H9 (cell line): ENCODE data around the gene ABHD13. TPM values are rescaled to one million over a fixed set of nuclear protein-coding genes. Genes with fewer than 3 reads are reported as not detected.

Source experiments
- DNase-seq: peaks from one replicate; pipeline ENCODE4 v3.0.0-alpha.2; 2017
- H2AFZ ChIP-seq: one replicate; pipeline ENCODE4 v1.6.1; 2013; ENCODE audit warnings: mild to moderate bottlenecking, low read length, control low read depth, moderate library complexity
- H2AK5ac ChIP-seq: 2 replicates; pipeline ENCODE4 v1.6.1; 2013; ENCODE audit warnings: low read length, control low read depth, mixed read lengths; ENCODE audit not compliant: insufficient read length
- H2BK120ac ChIP-seq: one replicate; pipeline ENCODE4 v1.6.1; 2013; ENCODE audit warnings: low read depth, mild to moderate bottlenecking, low read length, control low read depth, inconsistent platforms; ENCODE audit not compliant: poor library complexity, severe bottlenecking
- H2BK12ac ChIP-seq: 2 replicates; pipeline ENCODE4 v1.6.1; 2013; ENCODE audit warnings: low read length, control low read depth, mixed read lengths, low read depth; ENCODE audit not compliant: insufficient read length
- H2BK15ac ChIP-seq: 2 replicates; pipeline ENCODE4 v1.6.1; 2013; ENCODE audit warnings: low read depth, low read length, control low read depth
- H2BK20ac ChIP-seq: one replicate; pipeline ENCODE4 v1.6.1; 2013; ENCODE audit warnings: low read depth, mild to moderate bottlenecking, low read length, control low read depth, inconsistent platforms; ENCODE audit not compliant: poor library complexity, severe bottlenecking
- H2BK5ac ChIP-seq: 2 replicates; pipeline ENCODE4 v1.6.1; 2013; ENCODE audit warnings: low read length, control low read depth, mixed read lengths; ENCODE audit not compliant: insufficient read length
- H3K14ac ChIP-seq: 2 replicates; pipeline ENCODE4 v1.6.1; 2013; ENCODE audit warnings: low read length, control low read depth; ENCODE audit not compliant: insufficient read depth
- H3K18ac ChIP-seq: 2 replicates; pipeline ENCODE4 v1.6.1; 2013; ENCODE audit warnings: low read depth, mild to moderate bottlenecking, mixed read lengths, low read length, control low read depth; ENCODE audit not compliant: insufficient read length
- H3K23ac ChIP-seq: 2 replicates; pipeline ENCODE4 v1.6.1; 2013; ENCODE audit warnings: low read length, control low read depth, mixed read lengths, low read depth; ENCODE audit not compliant: insufficient read length
- H3K23me2 ChIP-seq: 2 replicates; pipeline ENCODE4 v1.6.1; 2013; ENCODE audit warnings: low read depth, mild to moderate bottlenecking, mixed read lengths, low read length, control low read depth; ENCODE audit not compliant: insufficient read length, poor library complexity, severe bottlenecking
- H3K27ac ChIP-seq: 2 replicates; pipeline ENCODE4 v1.5.1; 2013; ENCODE audit warnings: low read length, control low read depth, mixed read lengths, low read depth; ENCODE audit not compliant: insufficient read length
- H3K27me3 ChIP-seq: 2 replicates; pipeline ENCODE4 v1.6.1; 2013; ENCODE audit warnings: low read length, control low read depth, inconsistent platforms; ENCODE audit not compliant: insufficient read depth
- H3K4ac ChIP-seq: 2 replicates; pipeline ENCODE4 v1.6.1; 2013; ENCODE audit warnings: low read depth, mild to moderate bottlenecking, control low read depth, inconsistent platforms, low read length, moderate library complexity
- H3K4me1 ChIP-seq: 2 replicates; pipeline ENCODE4 v1.6.1; 2013; ENCODE audit warnings: low read length, control low read depth, inconsistent platforms; ENCODE audit not compliant: insufficient read depth
- H3K4me2 ChIP-seq: 2 replicates; pipeline ENCODE4 v1.6.1; 2013; ENCODE audit warnings: low read length, control low read depth, mixed read lengths; ENCODE audit not compliant: insufficient read length, insufficient read depth
- H3K56ac ChIP-seq: 2 replicates; pipeline ENCODE4 v1.6.1; 2013; ENCODE audit warnings: low read depth, mild to moderate bottlenecking, mixed read lengths, low read length, control low read depth; ENCODE audit not compliant: insufficient read length
- H3K79me1 ChIP-seq: 2 replicates; pipeline ENCODE4 v1.6.1; 2013; ENCODE audit warnings: low read depth, mild to moderate bottlenecking, moderate library complexity, low read length, control low read depth, inconsistent platforms; ENCODE audit not compliant: insufficient read depth, poor library complexity, severe bottlenecking
- H3K79me2 ChIP-seq: 2 replicates; pipeline ENCODE4 v1.6.1; 2013; ENCODE audit warnings: low read length, control low read depth, inconsistent platforms; ENCODE audit not compliant: insufficient read depth
- H3K9ac ChIP-seq: 2 replicates; pipeline ENCODE4 v1.6.1; 2013; ENCODE audit warnings: low read length, control low read depth, mixed read lengths; ENCODE audit not compliant: insufficient read length; ENCODE audit errors: extremely low read depth
- H3K9me3 ChIP-seq: one replicate; pipeline ENCODE4 v1.6.1; 2013; ENCODE audit warnings: low read depth, low read length, inconsistent platforms; ENCODE audit not compliant: control insufficient read depth
- H3T11ph ChIP-seq: one replicate; pipeline ENCODE4 v1.6.1; 2013; ENCODE audit warnings: mild to moderate bottlenecking, low read length, control low read depth, inconsistent platforms
- H4K20me1 ChIP-seq: one replicate; pipeline ENCODE4 v1.6.1; 2013; ENCODE audit not compliant: control insufficient read depth, insufficient read length, insufficient read depth
- H4K5ac ChIP-seq: 2 replicates; pipeline ENCODE4 v1.6.1; 2013; ENCODE audit warnings: low read depth, mild to moderate bottlenecking, mixed read lengths, low read length, control low read depth; ENCODE audit not compliant: insufficient read length
- H4K8ac ChIP-seq: replicated peaks from 2 replicates; pipeline ENCODE4 v1.6.1; 2013; ENCODE audit warnings: low read length, control low read depth, mixed read lengths, low read depth; ENCODE audit not compliant: insufficient read length
- H4K91ac ChIP-seq: 2 replicates; pipeline ENCODE4 v1.6.1; 2013; ENCODE audit warnings: low read depth, mild to moderate bottlenecking, moderate library complexity, mixed read lengths, low read length, control low read depth; ENCODE audit not compliant: insufficient read length
- H3K27ac Mint-ChIP-seq, 3 experiments: 2 replicates in 2 of 3; 3 replicates in 1 of 3; pipeline ENCODE4 v1.8.0; 2020 to 2021; ENCODE audit warnings: mixed read lengths in 3 of 3, mild to moderate bottlenecking in 1 of 3, moderate library complexity in 1 of 3
- H3K27me3 Mint-ChIP-seq: 2 replicates; pipeline ENCODE4 v1.8.0; 2021; ENCODE audit warnings: low read depth, mild to moderate bottlenecking, moderate library complexity, mixed read lengths
- H3K36me3 Mint-ChIP-seq, 3 experiments: 2 replicates in 2 of 3; 3 replicates in 1 of 3; pipeline ENCODE4 v1.8.0; 2020 to 2021; ENCODE audit warnings: low read depth in 3 of 3, mixed read lengths in 3 of 3; ENCODE audit not compliant: insufficient read depth in 1 of 3
- H3K4me1 Mint-ChIP-seq, 2 experiments: 2 replicates each; pipeline ENCODE4 v1.8.0; 2020; ENCODE audit warnings: mixed read lengths in 2 of 2
- H3K4me3 Mint-ChIP-seq, 2 experiments: 2 replicates in 1 of 2; 3 replicates in 1 of 2; pipeline ENCODE4 v1.8.0; 2020 to 2021; ENCODE audit warnings: mild to moderate bottlenecking in 2 of 2, mixed read lengths in 2 of 2, moderate library complexity in 1 of 2
- H3K9me3 Mint-ChIP-seq, 2 experiments: 2 replicates in 1 of 2; 3 replicates in 1 of 2; pipeline ENCODE4 v1.8.0; 2020; ENCODE audit warnings: mild to moderate bottlenecking in 2 of 2, mixed read lengths in 2 of 2, moderate library complexity in 1 of 2
- CTCF ChIP-seq: fragments of 200-600 bp; sonication (generic); conservative IDR thresholded peaks from 3 replicates; pipeline ENCODE4 v1.8.0; 2021; ENCODE audit warnings: antibody characterized with exemption, mild to moderate bottlenecking
- WGBS: extraction: QIAGEN DNeasy Blood & Tissue Kit; methylation state at CpG from one replicate; pipeline ENCODE4 v1.1.7; 2013; ENCODE audit warnings: missing lambda C conversion rate, low lambda C conversion rate, mixed read lengths; ENCODE audit not compliant: insufficient read length; ENCODE audit errors: extremely low coverage; 5-methylcytosine and 5-hydroxymethylcytosine counted together
- total RNA-seq: library from RNA; stranded (reverse); gene quantifications from 2 replicates; pipeline ENCODE4 v1.2.1, GENCODE V29; 2021

Gene ABHD13
- total RNA-seq, 1 experiment from 2014 or later, result 6.2 TPM

DNA sequence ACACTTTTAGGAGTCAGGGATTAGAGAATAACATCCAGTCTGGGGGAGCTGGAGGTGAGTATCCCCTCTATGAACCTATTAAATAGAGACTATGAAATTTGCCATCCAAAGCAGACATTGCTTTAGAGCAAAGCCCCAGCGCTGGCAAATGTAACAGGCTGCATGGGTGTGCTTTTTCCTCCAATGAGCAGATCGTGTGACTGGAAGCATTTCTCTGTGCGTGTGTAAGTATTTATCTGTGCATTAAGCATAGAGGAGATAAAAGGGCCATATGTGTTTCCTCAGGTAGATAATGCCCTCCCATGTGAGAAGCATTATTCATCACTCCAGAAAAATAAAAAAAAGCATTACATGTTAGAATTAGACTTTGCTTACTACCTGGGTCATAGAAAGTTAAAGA lies 52.2 kb downstream of the ABHD13 start:
- DNase-seq, result no peak
- H3K4me1 ChIP-seq, result no peaks in the 10 kb centered on the region
- H3K27me3 ChIP-seq, result no peaks in the 10 kb centered on the region
- H3K27ac Mint-ChIP-seq, result no peak overlapping the region
- H3K79me2 ChIP-seq, result no peaks in the 10 kb centered on the region
- no peak overlapping the region for H2AK5ac ChIP-seq
- no peak overlapping the region for H3K9ac ChIP-seq
- no peaks in the 10 kb centered on the region for H4K20me1 ChIP-seq
- no peak overlapping the region for H3K18ac ChIP-seq
- no peak overlapping the region for H2BK15ac ChIP-seq
- WGBS, result no CpG with 5 or more reads among the region's 3 CpGs
- no peaks in the 10 kb centered on the region for H3K23me2 ChIP-seq
- no peak overlapping the region for H4K5ac ChIP-seq
- no peak overlapping the region for H4K8ac ChIP-seq
- peaks cover 5 to 8% of the 10 kb centered on the region in 2 experiments for H3K4me1 Mint-ChIP-seq
- H4K91ac ChIP-seq, result no peak overlapping the region
- H3K56ac ChIP-seq, result no peak overlapping the region
- no peak for TF ChIP-seq CTCF
- H3K23ac ChIP-seq, result no peak overlapping the region
- H3K4me2 ChIP-seq, result no peak overlapping the region
- no peak overlapping the region for H2BK20ac ChIP-seq
- H3K14ac ChIP-seq, result no peak overlapping the region
- no peaks in the 10 kb centered on the region for H3K9me3 Mint-ChIP-seq
- H3K27ac ChIP-seq, result no peak overlapping the region
- no peaks in the 10 kb centered on the region for H3K36me3 Mint-ChIP-seq
- H2BK120ac ChIP-seq, result no peak overlapping the region
- no peaks in the 10 kb centered on the region for H3K27me3 Mint-ChIP-seq
- H3K79me1 ChIP-seq, result no peaks in the 10 kb centered on the region
- no peak overlapping the region for H3T11ph ChIP-seq
- H2BK5ac ChIP-seq, result no peak overlapping the region
- no peak overlapping the region for H2BK12ac ChIP-seq
- no peak overlapping the region for H3K4ac ChIP-seq
- H3K9me3 ChIP-seq, result no peaks in the 10 kb centered on the region
- no peak overlapping the region for H2AFZ ChIP-seq
- H3K4me3 Mint-ChIP-seq, result no peak overlapping the region
